ENCODE results near the gene CCDC150.
"Not testable (repeated sequence)": the region's sequence is repeated elsewhere in the genome, so short reads cannot be mapped to it uniquely, and the experiment has no call there.

Gene CCDC150

DNA sequence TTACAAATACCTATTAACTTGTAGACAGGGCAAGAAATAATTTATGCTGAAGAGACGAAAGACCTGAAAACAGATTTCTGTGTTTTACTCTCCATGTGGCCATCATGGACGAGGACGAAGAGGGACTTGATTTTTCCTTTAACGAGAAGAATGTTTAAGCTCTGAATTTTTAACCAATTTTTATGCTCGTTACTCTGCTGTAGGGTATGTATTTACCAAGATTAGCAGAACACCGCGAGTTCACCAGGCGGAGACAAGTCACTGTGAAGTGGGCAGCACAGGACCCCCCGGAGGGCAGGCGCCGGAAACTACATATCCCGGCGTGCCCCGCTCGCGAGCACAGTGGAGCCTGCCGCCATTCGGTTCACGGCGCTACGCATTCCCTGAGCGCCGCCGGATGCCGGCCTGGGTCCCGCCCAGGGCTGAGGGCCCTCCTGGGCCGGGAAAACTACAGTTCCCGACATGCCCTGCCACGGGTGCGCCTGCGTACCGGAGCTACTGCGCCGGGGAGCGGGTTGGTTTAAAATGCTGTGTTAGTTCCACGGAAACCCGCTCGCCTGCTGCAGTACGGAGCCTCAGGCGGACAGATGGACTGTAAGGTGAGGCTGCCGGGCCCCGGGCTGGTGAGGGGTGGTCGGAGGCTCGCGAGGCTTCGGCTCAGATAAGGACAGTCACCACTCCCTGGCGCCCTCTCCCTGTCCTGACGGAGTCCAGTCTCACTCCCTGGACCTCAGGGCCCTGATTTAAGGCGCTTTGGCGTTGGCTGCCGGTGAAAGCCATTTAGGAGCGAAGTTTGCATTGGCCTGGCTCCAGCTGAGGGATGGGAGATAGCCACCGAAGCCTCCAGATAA, at the start of gene CCDC150:
CCDC150 (plus strand) TSS at position 536 of the 851 bp plus-strand sequence; CDS start at position 588, 52 bp downstream.
- in situ Hi-C loops (cut with HindIII; ENCODE audit: low sequenced_read_pairs): no loop called here

DNA sequence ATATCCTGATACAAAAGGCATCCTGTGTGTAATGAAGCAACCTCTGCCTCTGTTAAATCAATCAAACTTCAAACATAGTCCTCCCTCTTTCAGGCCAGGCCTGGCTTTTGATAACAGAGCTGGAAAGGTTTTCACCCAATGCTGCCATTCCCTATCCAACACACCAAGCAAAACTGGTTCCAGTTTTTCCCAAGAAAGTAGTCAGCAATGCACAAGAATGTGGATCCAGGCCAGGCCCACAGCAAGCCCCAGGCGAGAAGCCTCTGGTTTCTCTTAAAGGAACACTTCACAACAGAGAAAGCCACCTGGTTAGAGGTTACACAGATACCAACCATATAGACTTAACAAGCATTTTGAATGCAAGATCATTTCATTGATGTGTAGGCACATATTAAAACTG, 49.2 kb upstream of the CCDC150 start:
- in situ Hi-C loops (cut with HindIII; ENCODE audit: low sequenced_read_pairs): no loop called here

DNA sequence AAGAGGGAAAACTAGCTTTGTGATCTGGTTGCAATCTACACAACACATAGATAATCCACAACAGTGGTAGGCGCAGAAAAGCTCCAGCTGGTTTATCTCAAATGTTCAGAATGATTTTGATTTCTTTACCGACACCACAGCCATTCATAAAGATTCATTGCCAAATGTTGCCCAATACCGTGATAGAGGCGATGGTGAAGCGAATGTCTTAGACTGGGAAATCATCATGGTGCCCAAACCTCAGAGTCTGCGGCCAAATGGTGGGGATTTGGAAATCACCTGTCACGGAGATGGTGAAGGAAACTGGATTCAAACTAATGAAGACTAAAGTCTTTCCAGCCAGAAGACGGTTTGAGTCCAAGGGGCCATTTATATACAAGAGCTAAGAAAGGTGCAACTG, 48.5 kb upstream of the CCDC150 start:
- in situ Hi-C loops (cut with HindIII; ENCODE audit: low sequenced_read_pairs): no loop called here

DNA sequence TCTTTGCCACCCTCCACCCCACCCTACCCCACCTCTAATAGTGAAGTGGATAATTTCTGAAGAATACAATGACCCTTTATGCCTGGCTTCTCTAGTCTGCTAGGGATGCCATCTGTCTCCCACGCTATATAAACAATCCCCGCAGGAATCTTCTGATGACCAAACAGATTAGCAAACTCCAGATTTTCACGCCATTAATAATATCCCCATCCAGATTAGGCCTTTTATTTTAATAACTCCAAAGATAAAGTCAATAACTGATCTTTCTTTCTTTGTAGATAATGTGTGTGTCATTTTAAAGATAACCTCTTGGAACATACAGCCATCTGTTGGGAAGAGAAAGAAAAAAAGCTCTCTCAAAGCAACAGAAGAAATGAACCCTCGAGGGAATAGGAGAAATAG, 47.9 kb upstream of the CCDC150 start:
- in situ Hi-C loops (cut with HindIII; ENCODE audit: low sequenced_read_pairs): no loop called here

DNA sequence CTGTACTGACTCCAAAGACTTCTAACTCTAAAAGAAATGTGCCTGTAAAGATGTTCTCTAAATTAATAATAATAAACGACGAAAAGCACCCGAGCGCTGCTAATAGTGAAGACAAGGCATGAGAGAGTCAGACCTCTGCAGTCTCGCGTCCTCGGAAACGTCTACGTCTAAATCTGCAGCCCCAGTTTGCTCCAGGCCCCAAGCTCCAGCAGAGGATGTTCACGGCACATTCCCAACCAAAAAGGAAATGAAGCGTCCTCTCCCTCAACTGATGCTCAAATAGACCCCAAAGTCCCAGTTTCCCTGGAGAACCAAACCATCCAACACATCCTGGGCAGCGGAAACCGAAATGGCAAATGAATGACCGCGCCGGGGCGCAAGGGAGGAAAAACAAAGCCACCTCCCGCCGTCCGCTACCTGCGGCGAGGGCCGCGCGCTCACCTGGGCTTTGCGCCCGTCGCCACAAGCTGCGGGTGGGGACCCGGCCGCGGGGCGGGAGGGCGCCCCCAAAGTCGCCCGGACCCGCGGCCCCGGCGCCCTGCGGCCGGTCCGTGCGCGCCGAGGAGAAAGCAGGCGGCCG, 47.1 kb upstream of the CCDC150 start:
- in situ Hi-C loops (cut with HindIII; ENCODE audit: low sequenced_read_pairs): no loop called here

DNA sequence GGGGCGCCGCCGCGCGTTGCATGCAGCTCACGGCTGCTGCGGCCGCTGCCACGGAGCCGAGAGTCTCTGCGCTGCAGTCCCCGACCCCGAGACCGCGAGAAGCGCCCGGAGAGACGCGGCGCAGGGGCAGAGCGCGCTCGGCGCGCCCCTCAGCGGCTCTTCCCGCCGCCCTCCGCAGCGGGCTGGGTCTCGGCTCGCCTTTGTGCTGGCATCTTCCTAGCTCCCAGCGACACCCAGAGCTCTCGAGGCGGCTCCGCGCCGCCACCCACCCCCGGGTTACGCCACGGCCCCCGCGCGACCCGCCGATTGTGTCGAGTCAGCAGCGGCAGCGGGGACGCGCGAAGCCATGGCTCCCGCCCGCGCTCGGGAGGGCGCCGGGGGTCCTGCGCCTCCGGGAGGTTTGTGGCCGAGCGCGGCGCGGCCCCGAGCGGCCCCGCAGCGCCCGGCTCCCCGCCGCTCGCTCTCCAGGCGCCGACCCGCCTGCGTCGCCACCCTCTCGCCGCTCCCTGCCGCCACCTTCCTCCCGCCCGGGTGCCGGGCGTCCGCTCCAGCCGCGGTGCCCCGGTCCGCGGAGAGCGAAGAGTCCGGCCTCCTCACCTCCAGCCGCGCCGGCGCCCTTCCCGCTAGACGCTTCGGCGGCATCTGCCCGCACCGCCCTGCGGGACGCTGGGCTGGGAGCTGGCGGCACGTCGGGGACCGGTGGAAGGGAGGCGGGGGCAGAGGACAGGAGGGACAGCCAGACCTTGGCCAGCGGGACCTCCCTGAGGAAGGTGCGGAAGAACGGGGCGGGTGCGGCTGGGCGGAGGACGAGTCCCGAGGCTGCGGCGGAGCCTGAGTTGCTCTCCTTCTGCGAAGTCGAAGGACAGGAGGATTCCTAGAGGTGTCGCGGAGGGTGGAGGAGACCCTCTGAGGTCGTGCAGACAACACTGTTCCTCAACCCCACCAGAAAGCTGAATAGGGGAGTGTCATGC, 46.3 kb upstream of the CCDC150 start, which contains the start of gene HECW2:
HECW2 (minus strand) TSS at position 644 of the 971 bp plus-strand sequence.
- in situ Hi-C loops (cut with HindIII; ENCODE audit: low sequenced_read_pairs): no loop called here

DNA sequence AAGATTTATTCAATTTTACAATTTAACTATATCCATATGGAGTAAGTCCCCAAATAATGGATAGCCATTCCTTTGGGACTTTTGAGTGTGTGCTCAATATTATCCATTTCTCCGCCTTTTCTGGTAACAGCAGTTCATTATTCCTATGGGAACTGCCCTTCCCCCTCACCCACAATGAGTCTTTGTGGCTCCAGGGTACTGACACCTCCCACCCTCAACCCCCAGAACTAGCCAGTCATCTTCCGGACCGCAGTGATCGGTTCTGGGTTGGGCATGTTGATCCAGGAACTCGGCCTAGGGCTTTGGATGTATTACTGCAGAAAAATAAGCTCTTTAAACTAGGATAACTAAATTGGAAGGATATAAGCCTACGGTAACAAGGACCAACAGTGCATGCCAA, 45.4 kb upstream of the CCDC150 start:
- in situ Hi-C loops (cut with HindIII; ENCODE audit: low sequenced_read_pairs): no loop called here

DNA sequence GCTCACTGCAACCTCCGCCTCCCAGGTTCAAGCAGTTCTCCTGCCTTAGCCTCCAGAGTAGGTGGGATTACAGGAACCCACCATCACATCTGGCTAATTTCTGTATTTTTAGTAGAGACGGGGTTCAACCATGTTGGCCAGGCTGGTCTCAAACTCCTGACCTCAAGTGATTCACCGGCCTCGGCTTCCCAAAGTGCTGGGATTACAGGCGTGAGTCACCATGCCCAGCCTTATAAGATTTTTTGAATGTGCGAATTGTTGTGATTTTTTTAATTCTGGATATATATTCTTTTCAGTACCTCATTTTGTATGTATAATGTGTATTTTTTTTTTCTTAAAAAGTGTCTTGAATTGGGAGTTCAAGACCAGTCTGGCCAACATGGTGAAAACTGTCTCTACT, 42.0 kb upstream of the CCDC150 start:
- in situ Hi-C loops (cut with HindIII; ENCODE audit: low sequenced_read_pairs): no loop called here

DNA sequence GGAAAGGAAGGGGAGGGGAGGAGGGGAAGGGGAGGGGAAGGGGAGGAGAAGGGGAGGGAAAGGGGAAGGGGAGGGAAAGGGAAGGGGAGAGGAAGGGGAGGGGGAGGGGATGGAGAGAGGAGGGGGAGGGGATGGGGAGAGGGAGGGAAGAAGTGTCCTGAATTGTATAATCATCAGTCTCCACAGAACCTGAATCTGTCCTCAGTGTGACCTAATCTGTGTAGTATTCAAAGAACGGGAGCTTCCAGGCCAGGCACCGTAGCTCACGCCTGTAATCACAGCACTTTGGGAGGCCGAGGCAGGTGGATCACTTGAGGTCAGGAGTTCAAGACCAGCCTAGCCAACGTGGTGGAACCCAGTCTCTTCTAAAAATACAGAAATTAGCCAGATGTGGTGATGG, 41.1 kb upstream of the CCDC150 start:
- in situ Hi-C loops (cut with HindIII; ENCODE audit: low sequenced_read_pairs): no loop called here

DNA sequence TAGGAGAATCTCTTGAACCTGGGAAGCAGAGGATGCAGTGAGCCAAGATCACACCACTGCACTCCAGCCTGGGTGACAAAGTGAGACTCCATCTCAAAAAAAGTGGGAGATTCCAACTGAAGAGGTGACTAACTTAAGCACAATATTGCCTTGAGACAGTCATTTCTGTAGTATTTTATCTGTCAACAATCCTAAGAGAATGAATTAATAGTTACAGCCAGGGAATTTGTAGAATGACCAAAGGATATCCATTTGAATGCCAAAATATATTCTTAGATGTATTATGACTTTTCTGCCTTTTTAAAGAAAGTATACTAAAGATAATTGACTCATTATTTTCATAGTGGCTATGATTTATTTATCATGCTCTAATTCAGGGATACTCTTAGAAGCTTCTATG, 40.7 kb upstream of the CCDC150 start:
- in situ Hi-C loops (cut with HindIII; ENCODE audit: low sequenced_read_pairs): no loop called here

DNA sequence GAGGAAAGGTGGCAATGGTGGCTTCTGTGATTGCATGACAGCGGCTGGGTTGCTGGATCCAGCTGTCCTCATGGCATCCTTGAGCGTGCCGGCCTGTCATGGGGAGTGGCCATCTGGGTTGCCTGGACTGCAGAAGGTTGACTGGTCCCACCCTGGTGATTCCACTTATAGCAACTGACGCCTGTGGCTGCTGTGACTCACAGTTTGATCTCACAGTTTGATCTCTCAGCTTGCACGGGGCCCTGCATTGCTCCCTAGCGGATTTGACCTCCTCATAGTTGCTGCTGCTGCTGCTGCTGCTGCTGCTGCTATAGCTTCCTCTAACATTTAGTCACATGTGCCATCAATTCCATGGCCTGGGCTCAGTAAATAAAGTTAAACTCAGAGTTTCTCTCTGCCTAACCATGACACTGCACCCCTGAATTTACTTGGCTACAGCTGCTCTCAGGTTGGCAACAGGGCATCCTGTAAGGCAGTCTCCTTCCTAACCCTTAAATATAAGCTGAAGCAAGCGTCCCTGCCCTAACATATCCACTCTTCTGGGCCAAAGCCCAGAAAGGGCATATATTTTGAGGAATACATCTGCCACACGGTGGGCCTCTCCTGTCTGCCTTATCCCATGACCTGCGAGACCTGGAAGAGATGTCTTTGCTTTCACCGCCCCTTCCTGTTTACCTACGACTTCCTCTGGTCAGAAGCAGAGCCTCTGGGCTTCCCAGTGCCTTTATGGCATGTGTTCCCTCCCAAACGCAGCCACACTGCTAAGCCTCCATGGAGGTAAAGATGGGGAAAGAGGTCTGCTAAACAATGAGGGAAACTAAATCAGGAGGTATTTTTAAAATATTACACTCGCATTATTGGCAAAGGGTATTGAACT, 37.8 kb upstream of the CCDC150 start:
- in situ Hi-C loops (cut with HindIII; ENCODE audit: low sequenced_read_pairs): no loop called here

DNA sequence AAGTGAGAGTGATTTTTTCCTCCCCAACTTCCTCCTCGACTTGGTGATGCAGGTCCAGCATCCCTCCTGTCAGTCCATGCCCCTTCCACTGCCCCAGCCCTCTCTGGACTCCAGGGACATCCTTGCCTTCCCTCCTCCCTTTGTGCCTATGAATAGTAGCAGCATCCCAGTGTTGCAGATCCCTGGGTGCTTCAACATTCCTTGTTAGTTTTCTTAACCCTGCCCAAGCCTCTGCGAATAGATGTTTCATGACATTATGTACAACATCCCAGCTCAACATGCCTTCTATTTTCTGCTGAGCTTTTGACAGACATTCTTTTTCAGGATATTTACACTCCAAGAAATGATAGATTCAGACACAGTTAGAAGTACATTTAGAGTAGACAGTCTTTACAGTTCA, 35.3 kb upstream of the CCDC150 start:
- in situ Hi-C loops (cut with HindIII; ENCODE audit: low sequenced_read_pairs): no loop called here

DNA sequence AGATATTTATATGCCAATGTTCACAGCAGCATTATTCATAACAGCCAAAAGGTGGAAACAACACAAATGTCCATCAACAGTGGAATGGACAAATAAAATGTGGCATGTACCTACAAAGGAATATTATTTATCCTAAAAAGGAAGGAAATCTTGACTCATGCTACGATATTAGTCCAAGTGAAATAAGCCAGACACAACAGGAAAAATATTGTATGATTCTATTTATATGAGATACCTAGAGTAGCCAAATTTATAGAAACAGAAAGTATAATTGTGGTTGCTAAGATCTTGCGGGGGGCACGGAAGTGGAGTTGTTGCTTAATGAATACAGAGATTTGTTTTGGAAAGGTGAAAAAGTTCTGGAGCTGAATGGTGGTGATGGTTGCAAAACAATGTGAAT, 33.0 kb upstream of the CCDC150 start:
- in situ Hi-C loops (cut with HindIII; ENCODE audit: low sequenced_read_pairs): no loop called here

DNA sequence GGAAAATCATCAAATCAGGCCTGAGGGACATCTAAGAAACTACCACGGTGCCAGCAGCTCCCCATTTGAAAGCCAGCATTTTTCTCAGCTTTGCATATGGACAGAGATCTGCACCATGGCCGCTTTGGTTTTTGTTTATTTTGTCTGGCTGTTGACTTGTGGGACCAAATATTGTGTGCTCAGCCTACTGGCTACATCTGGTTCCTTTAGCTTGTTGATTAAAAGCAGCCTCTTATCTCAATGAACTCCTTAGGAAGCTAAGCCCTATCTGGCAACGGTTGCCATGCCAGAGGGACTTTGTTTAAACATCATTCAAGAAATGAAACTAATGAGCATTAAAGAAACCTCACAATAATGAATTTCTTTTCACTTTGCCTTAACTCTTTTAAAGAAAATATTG, 32.4 kb upstream of the CCDC150 start:
- in situ Hi-C loops (cut with HindIII; ENCODE audit: low sequenced_read_pairs): no loop called here

DNA sequence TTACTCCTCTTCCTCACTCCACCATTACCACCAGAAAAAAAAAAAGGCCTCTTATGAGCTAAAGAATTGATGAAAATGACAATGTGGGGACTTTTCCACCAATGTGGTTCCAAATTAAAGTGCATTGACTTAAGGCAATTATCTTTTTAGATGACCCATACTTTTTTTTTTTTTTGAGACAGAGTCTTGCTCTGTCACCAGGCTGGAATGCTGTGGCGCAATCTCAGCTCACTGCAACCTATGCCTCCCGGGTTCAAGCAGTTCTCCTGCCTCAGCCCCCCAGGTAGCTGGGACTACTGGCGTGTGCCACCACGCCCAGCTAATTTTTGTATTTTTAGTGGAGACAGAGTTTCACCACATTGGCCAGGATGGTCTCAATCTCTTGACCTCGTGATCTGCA, 31.6 kb upstream of the CCDC150 start:
- in situ Hi-C loops (cut with HindIII; ENCODE audit: low sequenced_read_pairs): not testable (repeated sequence)

DNA sequence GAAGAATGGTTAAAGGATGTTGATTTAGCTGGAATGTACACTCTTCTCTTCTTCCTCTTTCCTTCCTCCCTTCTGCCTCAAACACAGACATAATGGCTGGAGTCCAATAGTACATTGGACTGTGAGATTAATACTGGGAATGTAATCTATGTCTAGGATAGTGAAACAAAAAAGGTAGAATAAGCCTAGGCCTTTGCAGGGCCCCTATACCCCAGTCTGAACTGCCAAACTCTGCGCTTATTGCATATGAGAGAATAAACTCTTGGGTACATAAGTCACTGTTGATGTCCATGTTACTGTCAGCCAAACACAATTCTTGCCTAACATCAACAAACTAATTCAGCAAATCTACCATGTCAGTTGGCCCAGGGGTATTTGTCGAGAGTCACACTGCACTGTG, 29.7 kb upstream of the CCDC150 start:
- in situ Hi-C loops (cut with HindIII; ENCODE audit: low sequenced_read_pairs): no loop called here

DNA sequence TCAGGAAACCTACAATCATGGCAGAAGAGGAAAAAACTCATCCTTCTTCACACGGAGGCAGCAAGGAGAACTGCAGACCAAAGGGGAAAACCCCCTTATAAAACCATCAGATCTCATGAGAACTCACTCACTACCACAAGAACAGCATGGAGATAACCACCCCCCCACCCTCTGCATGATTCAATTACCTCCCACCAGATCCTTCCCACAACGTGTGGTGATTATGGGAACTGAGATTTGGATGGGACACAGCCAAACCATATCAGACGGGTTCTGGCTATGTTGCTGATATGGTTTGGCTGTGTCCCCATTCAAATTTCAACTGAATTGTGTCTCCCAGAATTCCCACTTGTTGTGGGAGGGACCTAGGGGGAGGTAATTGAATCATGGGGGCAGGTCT, 28.7 kb upstream of the CCDC150 start:
- in situ Hi-C loops (cut with HindIII; ENCODE audit: low sequenced_read_pairs): no loop called here

DNA sequence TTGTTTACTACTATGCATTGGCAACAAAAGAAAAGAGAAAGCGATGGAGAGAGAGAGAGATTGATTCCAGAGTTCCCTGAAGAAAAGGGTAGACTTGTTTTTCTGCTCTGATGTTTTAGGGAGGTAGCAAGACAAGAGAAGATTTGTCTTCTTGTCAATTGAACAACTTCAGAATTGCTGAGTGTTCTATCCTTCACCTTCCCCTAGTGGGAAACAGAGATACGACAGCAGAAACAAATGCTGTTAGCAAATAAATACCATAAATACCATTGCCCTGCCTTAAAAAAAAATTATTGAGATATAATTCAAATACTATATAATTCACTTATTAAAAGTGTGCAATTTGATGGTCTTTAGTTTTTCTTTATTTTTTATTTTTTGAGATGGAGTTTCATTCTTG, 26.2 kb upstream of the CCDC150 start:
- in situ Hi-C loops (cut with HindIII; ENCODE audit: low sequenced_read_pairs): no loop called here

DNA sequence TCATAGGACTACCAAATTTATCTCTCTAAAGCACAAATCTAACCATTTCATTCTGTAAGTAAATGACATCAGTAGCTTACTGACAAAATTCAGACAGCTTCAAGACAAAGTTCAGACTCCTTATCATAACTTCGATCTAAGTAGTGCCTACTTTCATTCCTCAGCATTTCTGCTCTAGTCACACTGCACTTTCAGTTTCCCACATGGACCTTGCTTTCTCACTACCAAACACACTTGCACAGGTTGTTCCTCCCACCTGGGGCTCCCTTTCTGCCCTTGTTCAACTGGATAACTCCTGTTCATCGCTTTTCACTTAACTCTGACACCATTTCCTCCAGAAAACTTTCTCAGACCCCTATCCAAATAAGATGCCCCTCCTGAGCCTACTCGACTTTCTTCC, 22.1 kb upstream of the CCDC150 start:
- in situ Hi-C loops (cut with HindIII; ENCODE audit: low sequenced_read_pairs): no loop called here

DNA sequence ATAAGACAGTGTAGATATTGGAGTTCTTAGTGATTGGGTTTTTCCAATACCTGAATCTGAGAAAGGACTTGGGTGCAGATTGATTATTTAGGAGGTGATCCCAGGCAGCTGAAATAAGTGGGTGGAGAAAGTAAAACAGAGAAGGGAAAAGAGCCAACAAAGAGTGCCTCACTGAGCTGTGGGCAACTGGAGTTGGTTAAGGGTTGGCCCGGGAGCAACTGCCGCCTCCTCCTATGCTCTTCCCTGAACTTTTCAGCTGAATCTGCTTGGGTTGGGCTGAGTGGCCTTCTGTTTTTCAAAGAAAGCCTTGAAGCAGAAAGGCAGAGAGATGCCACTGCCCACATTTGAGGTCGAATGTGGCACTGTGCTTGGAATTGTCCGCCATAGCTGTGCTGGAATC, 20.9 kb upstream of the CCDC150 start:
- in situ Hi-C loops (cut with HindIII; ENCODE audit: low sequenced_read_pairs): no loop called here
